Measurements from ENCODE around the gene LINC01488. TPM values are rescaled to one million over a fixed set of nuclear protein-coding genes. Genes with fewer than 3 reads are reported as not detected.

Gene LINC01488
- total and polyA plus RNA-seq, 9 of the 15 experiments (the other 6 are each of a cell fraction or from before 2014, with no cell fraction given): not detected

GRCh38 chr11:69475141-69475865 is 6.2 kb upstream of the LINC01488 start:
- FAIRE-seq (no peak), ATAC-seq (no peak), DNase-seq (ENCODE audit: extremely low read depth in 1 of 4, low spot score in 3 of 4) (no peak)
- Histone ChIP-seq H3K27me3 (ENCODE audit: control insufficient read depth in 2 of 2, insufficient read depth in 2 of 2, low read length in 2 of 2) (peaks cover 15 to 31% of the 10 kb centered on the region in 2 experiments), H3K9ac (ENCODE audit: insufficient read depth in 1 of 2, low read depth in 2 of 2, low read length in 2 of 2) (no peak overlapping the region), H3K79me2 (ENCODE audit: control insufficient read depth, insufficient read depth, low read length) (no peaks in the 10 kb centered on the region), H4K20me1 (replicated peaks; ENCODE audit: control insufficient read depth, insufficient read depth, low read length) (no peaks in the 10 kb centered on the region), H3K4me2 (ENCODE audit: insufficient read depth, low read length) (no peak overlapping the region), H3K4me3 (no peak overlapping the region), H3K36me3 (ENCODE audit: control insufficient read depth, insufficient read depth, low read length) (no peaks in the 10 kb centered on the region), H3K9me1 (ENCODE audit: control insufficient read depth, insufficient read depth, low read length) (no peaks in the 10 kb centered on the region), H3K9me3 (replicated peaks; ENCODE audit: control insufficient read depth, insufficient read depth, low read depth, low read length) (no peaks in the 10 kb centered on the region), H3K27ac (ENCODE audit: extremely low read depth, low read depth, low read length) (no peak overlapping the region), H2AFZ (ENCODE audit: low read depth, low read length) (no peak overlapping the region), H3K4me1 (replicated peaks in 1 of 2; ENCODE audit: control insufficient read depth in 2 of 2, insufficient read depth in 2 of 2, low read length in 2 of 2) (peaks cover 2 to 28% of the 10 kb centered on the region in 2 experiments; a peak in 3 of 5 replicates)
- ChIA-PET POLR2A (interaction anchor here (1.5 kb wide), 1 partner anchor 10 kb away, joined by 4 read pairs; no protein-coding TSS in a partner anchor), CTCF (ENCODE audit: low intra/inter-chr PET ratio) (no interaction called here)
- 45% methylated on average over 19 of the region's 19 CpGs for WGBS (ENCODE audit: insufficient coverage, low coverage, missing lambda C conversion rate)
- BruUV-seq (replicated peaks): no TSS peak
- intact Hi-C loops (cut with micrococcal nuclease) (no loop called here), in situ Hi-C loops (cut with MboI) (no loop called here)
- TF ChIP-seq TAF15 (IDR thresholded peaks at IDR 0.05; ENCODE audit: low read depth, low read length): no peak
- no peak for TF ChIP-seq EHMT2 (IDR thresholded peaks at IDR 0.05)
- no peak for TF ChIP-seq U2AF1 (optimal IDR thresholded peaks at IDR 0.05; ENCODE audit: low read depth, low read length)
- TF ChIP-seq BRCA1 (IDR thresholded peaks at IDR 0.05): no peak
- no peak for TF ChIP-seq BRCA1 (CRISPR knock-in tag; IDR thresholded peaks at IDR 0.05)
- no peak for TF ChIP-seq BCLAF1 (IDR thresholded peaks at IDR 0.05; ENCODE audit: borderline replicate concordance in 1 of 2, control insufficient read depth in 1 of 2, low read depth in 2 of 2, low read length in 1 of 2)
- TF ChIP-seq SMARCE1 (IDR thresholded peaks at IDR 0.05): no peak
- TF ChIP-seq ELF2 (CRISPR knock-in tag; IDR thresholded peaks at IDR 0.05): no peak
- no peak for TF ChIP-seq CHCHD3 (CRISPR knock-in tag; IDR thresholded peaks at IDR 0.05)
- TF ChIP-seq ZNF655 (CRISPR knock-in tag; IDR thresholded peaks at IDR 0.05): no peak
- TF ChIP-seq BACH1 (tag; IDR thresholded peaks at IDR 0.05): no peak
- TF ChIP-seq ELK3 (CRISPR knock-in tag; IDR thresholded peaks at IDR 0.05): no peak

Data from K562 (cell line).